ENCODE results near the gene NT5DC3.

DNA sequence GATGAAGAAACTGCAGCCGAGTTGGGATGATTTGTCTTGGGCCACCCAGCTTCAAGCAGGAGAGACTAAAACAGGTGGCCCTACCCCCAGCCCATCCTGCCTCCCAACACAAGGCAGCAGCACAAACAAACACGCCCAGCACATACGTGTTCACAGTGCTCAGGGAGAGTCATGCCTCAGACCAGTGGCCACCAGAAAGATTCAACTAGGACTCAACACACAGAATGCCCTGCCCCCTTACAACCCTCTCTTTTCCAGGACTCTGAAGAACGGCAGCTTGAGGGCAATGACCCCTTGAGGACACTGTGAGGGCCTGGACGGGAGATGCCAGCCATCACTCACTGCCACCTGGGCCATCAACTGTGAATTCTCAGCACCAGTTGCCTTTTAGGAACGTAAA, 75.0 kb downstream of the NT5DC3 start:
- TF ChIP-seq, protein P1, sequence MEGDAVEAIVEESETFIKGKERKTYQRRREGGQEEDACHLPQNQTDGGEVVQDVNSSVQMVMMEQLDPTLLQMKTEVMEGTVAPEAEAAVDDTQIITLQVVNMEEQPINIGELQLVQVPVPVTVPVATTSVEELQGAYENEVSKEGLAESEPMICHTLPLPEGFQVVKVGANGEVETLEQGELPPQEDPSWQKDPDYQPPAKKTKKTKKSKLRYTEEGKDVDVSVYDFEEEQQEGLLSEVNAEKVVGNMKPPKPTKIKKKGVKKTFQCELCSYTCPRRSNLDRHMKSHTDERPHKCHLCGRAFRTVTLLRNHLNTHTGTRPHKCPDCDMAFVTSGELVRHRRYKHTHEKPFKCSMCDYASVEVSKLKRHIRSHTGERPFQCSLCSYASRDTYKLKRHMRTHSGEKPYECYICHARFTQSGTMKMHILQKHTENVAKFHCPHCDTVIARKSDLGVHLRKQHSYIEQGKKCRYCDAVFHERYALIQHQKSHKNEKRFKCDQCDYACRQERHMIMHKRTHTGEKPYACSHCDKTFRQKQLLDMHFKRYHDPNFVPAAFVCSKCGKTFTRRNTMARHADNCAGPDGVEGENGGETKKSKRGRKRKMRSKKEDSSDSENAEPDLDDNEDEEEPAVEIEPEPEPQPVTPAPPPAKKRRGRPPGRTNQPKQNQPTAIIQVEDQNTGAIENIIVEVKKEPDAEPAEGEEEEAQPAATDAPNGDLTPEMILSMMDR (conservative IDR thresholded peaks at IDR 0.05; ENCODE audit: low read length) = no peak
- TF ChIP-seq EZH2phosphoT487 (IDR thresholded peaks at IDR 0.05; ENCODE audit: borderline replicate concordance, low read depth, low read length) = no peak

All from OCI-LY7 (cell line).